Activated CD8-positive, alpha-beta memory T cell treated with anti-CD3 and anti-CD28 coated beads, Interleukin-2, amount 50 U/mL, for 24 hours (primary cell): ENCODE results near the gene SPAM1.
"Not testable (repeated sequence)": the region's sequence is repeated elsewhere in the genome, so short reads cannot be mapped to it uniquely, and the experiment has no call there.

ENCODE experiments used
- DNase-seq: peaks from one replicate; pipeline ENCODE4 v3.0.0-alpha.2; 2020; ENCODE audit errors: extremely low read depth

SPAM1 gene

DNA sequence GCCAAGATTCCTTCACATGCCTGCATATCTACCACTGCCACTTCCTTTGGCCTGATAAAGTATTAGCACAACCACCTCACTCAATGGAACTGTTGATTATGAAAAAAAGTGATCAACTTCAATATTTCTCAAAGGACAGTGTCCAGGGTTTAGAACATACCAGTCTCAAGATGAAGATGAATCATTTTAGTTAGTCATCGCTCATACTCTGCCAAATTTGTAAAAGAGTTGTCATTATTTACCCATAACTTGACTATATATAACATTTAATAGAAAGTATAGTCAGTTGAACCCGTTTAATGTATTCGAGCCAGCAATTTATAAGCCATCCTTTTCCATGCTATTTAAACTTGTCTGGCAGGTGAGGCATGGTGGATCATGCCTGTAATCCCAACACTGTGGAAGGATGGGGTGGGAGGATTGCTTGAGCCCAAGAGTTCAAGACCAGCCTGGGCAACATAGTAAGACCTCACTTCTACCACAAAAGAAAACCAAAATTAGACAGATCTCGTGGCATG, 33.2 kb downstream of the SPAM1 start:
- DNase-seq: no peak

- no peak for DNase-seq
Measured at GRCh38 chr7:123961771-123962170, 36.7 kb downstream of the SPAM1 start.

DNA sequence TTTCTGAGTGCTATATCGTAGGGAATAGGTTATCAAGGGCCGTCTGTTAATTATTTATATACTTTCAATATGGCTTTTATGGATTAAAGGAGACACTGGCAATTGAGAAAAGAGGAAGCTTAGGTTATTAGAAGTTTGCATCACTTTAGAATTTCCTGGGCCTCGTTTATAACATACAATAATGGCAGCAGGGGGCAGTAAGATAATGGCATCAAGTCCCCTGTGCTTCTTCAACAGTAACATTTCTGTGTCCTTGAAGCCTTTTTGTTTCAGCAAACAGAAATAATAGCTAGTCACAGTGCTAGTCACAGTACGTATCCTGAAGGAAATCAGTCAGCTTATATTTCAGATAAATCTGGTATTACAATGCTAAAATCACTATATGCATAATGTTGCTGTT, 41.9 kb downstream of the SPAM1 start:
- no peak for DNase-seq

DNA sequence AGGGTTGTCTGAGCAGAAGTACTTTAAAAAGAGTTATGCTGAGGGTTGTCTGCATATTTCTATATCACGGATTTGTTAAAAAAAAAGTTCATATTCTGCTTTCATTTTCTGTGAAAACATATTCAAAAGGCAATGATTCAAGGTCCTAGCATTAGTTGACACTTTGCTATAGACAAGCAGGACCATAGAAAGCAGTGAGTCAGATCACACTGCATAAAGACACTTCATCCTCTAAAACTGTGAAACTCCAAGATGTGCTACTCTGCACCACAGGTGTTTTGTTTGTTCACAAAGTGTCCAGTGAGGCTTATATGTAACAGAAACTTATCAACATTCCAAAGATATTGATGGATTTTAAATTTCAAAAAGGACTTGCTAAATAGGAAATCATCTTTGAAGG, 47.0 kb downstream of the SPAM1 start:
- no peak for DNase-seq

DNA sequence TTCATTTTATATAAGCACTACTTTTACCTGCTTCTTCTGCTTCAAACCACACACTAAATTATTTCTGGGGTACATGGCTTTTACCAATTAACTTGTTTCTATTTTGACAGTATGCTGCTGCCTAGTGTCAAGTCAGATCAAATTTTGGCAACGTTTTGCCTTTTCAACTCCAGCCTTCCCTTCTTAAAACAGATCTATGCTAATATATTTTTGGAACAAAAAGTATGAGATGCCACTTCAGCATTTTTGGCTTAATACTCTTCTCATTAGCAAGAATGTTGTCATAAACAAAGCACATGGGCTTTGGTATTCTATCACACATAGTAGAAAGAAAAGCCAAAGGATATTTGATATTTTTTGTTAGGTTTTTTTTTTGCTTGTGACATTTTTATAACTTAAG, 47.8 kb downstream of the SPAM1 start:
- no peak for DNase-seq

DNA sequence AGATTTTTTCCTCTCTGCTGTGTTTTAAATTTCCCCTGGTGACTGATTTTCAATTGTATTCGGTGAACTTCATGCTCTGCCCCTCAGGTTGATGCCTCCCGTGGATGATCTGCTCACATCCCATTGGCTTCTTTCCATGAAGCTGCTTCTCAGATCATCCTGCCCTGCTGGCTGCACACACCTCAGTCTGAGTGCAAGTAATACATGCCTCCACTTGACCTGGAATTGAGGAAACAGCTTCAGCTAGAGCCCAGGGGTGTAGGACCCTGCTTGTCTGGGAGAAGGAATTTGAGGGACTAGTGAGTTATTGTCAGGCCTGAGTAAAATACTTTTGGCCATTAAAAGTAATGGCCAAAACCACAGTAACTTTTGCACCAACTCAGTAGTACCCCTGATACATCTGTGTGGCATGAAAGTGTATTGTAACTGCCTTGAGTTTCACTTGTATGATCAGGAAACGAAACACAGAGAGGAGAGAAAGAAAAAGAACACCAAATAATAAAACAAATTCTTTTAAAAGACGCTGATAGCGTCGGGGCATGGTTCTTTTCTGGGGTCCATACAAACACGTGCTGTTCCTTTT, 49.4 kb downstream of the SPAM1 start:
- DNase-seq: no peak

- no peak for DNase-seq
Measured at GRCh38 chr7:123975084-123975483, 50.0 kb downstream of the SPAM1 start.

GRCh38 chr7:123977081-123977480, 52.0 kb downstream of the SPAM1 start:
- no peak for DNase-seq

- DNase-seq: no peak
Measured at GRCh38 chr7:123979876-123980275, 54.8 kb downstream of the SPAM1 start.

GRCh38 chr7:123987445-123987844, 62.4 kb downstream of the SPAM1 start:
- DNase-seq: no peak

DNA sequence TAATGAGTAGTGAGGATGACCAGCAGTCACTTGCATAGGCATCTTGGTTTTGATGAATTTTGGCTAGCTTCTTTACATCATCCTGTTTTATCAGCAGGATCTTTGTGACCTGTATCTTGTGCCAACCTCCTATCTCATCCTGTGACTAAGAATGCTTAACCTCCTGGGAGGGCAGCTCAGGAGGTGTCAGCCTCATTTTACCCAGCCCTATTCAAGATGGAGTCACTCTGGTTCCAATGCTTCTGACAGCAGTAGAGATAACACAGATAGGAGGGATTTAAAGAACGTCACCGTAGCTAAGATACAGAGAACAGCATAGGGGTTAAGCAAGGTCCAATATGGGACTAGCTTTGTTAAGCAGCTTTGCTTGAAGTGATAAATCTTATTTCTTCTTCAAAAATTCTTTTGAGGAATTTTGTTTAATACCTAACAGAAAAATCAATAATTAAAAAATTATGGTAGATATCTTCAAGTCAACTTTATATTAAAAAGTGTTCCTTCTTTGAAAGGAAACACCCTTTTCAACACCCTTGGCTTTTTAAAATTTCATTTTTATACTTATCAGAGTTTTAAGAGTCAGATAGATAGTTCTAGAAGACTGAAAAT, 68.0 kb downstream of the SPAM1 start:
- DNase-seq: no peak

- no peak for DNase-seq
Measured at GRCh38 chr7:123993996-123994395, 69.0 kb downstream of the SPAM1 start.

- DNase-seq: no peak
Measured at GRCh38 chr7:123994449-123994848, 69.4 kb downstream of the SPAM1 start.

DNA sequence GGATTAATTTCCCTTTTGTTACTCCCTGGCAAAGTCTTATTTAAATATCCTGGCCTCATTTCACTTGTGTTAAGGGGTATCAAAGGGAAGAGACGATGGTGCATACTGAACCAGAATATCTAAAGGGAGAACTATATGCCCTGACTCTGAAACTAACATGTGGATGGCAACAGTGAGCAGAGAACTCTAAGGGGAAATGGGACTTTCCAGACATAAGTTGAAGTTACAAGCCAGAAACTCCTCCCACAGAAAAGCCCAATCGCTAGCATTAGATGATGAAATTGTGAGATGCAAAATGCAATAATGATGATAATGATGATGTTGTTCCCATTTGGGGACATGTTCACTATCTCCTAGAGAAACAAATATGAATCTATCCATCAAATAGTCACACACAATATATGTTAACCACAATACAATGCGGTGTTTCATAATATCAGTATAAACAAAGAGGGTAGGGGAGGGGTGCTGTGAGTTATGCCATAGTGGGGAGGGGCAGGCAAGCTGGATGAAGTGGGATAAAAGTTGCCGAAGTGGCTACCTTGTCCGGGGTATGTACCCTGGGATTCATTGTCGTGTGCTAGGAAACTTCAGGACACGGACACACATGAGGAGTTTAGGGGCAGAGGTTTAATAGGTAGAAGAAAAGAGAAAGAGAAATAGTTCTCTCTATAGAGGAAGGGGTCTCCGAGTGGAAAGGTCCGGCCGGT, 70.7 kb downstream of the SPAM1 start:
- DNase-seq: no peak

GRCh38 chr7:123996327-123996625, 71.2 kb downstream of the SPAM1 start:
- DNase-seq: no peak

- no peak for DNase-seq
Measured at GRCh38 chr7:123998921-123999320, 73.9 kb downstream of the SPAM1 start.

DNA sequence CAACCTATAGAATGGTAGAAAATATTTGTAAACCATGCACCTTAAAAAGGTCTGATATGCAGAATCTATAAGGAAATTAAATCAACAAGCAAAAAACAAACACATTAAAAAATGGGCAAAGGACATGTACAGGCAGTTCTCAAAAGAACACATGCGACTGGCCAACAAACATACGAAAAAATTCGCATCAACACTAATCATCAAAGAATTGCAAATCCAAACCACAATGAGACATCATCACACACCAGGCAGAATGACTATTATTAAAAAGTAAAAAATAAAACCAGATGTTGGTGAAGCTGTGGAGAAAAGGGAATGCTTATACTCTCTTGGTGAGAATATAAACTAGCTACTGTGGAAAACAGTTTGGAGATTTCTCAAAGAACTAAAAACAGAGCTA, 74.7 kb downstream of the SPAM1 start:
- no peak for DNase-seq

- DNase-seq: not testable (repeated sequence)
Measured at GRCh38 chr7:124008296-124008695, 83.3 kb downstream of the SPAM1 start.

GRCh38 chr7:124009321-124009720, 84.3 kb downstream of the SPAM1 start:
- no peak for DNase-seq
